ENCODE data around the gene SCGB3A2.

SCGB3A2 gene

DNA sequence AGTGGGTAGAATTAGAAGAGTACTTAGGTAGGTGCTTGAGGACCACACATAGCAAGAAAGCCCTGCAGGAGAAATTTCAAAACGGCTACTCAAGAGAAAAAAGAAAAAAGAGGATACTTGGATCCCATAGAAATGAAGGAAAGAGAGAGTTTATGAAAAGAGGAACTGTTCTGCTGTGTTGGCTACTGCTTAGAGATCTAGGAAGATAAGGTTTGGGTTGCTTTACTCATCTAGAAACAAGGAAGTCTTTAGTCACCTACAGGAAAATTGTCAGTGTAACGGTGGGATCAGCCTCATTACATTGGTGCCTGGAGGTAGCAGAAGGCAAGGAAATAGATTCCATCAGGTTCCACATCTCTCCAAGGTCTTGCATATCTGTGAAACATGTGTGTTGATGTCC lies 42.6 kb downstream of the SCGB3A2 start:
- Histone ChIP-seq H3K9me3 (ENCODE audit: severe bottlenecking) (no peaks in the 10 kb centered on the region), H3K4me3 (ENCODE audit: low read depth, low read length) (no peak overlapping the region), H3K27me3 (ENCODE audit: insufficient read depth, low read depth, severe bottlenecking) (no peaks in the 10 kb centered on the region), H3K36me3 (no peaks in the 10 kb centered on the region), H3K27ac (no peak overlapping the region)
- TF ChIP-seq, protein P1, sequence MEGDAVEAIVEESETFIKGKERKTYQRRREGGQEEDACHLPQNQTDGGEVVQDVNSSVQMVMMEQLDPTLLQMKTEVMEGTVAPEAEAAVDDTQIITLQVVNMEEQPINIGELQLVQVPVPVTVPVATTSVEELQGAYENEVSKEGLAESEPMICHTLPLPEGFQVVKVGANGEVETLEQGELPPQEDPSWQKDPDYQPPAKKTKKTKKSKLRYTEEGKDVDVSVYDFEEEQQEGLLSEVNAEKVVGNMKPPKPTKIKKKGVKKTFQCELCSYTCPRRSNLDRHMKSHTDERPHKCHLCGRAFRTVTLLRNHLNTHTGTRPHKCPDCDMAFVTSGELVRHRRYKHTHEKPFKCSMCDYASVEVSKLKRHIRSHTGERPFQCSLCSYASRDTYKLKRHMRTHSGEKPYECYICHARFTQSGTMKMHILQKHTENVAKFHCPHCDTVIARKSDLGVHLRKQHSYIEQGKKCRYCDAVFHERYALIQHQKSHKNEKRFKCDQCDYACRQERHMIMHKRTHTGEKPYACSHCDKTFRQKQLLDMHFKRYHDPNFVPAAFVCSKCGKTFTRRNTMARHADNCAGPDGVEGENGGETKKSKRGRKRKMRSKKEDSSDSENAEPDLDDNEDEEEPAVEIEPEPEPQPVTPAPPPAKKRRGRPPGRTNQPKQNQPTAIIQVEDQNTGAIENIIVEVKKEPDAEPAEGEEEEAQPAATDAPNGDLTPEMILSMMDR (IDR thresholded peaks at IDR 0.05; ENCODE audit: low read depth, low read length), result no peak
- no peak for DNase-seq

DNA sequence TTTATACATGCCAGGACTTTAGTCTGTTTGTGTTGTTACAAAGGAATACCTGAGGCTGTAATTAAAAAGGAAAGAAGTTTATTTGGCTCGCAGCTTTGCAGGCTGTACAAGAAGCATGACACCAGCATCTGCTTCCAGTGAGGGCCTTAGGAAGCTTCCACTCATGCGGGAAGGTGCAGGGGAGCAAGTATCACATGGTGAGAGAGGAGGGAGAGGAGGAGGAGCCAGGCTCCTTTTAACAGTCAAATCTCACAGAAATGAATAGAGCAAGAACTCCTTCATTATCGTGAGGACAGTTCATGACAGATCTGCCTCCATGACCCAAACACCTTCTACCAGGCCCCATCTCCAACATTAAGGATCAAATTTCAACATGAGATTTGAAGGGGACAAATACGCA lies 46.5 kb downstream of the SCGB3A2 start:
- H3K27me3 ChIP-seq (ENCODE audit: insufficient read depth, low read depth, severe bottlenecking), result no peaks in the 10 kb centered on the region
- no peak for DNase-seq
- TF ChIP-seq, protein P1 (IDR thresholded peaks at IDR 0.05; ENCODE audit: low read depth, low read length), result no peak
- no peaks in the 10 kb centered on the region for H3K9me3 ChIP-seq (ENCODE audit: severe bottlenecking)
- no peak overlapping the region for H3K4me3 ChIP-seq (ENCODE audit: low read depth, low read length)
- H3K36me3 ChIP-seq, result no peaks in the 10 kb centered on the region
- H3K27ac ChIP-seq, result no peak overlapping the region

DNA sequence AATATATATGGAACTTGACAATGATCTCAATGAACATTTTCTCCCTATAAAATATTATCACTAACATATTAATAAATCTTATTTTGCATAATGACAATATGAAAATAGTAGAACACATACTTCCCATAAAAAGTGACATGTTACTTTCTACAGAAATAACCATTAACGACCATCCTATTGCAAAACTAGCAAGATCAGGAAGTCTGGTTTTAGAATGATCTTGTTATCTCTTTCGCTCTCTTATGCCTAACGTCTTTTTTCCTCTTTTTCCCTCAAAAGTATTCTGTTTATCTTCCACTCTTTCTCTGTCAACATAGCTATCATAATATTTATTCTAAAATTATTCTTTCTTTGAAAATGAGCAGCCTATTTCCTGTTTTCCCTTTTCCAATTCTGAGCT lies 49.4 kb downstream of the SCGB3A2 start:
- H3K27me3 ChIP-seq (ENCODE audit: insufficient read depth, low read depth, severe bottlenecking), result no peaks in the 10 kb centered on the region
- DNase-seq, result no peak
- H3K4me3 ChIP-seq (ENCODE audit: low read depth, low read length), result no peak overlapping the region
- no peak overlapping the region for H3K27ac ChIP-seq
- no peaks in the 10 kb centered on the region for H3K9me3 ChIP-seq (ENCODE audit: severe bottlenecking)
- TF ChIP-seq, protein P1 (IDR thresholded peaks at IDR 0.05; ENCODE audit: low read depth, low read length), result no peak
- H3K36me3 ChIP-seq, result no peaks in the 10 kb centered on the region

GRCh38 chr5:147930769-147931168 lies 52.3 kb downstream of the SCGB3A2 start:
- Histone ChIP-seq H3K27ac (no peak overlapping the region), H3K4me3 (ENCODE audit: low read depth, low read length) (no peak overlapping the region), H3K9me3 (ENCODE audit: severe bottlenecking) (no peaks in the 10 kb centered on the region), H3K36me3 (no peaks in the 10 kb centered on the region), H3K27me3 (ENCODE audit: insufficient read depth, low read depth, severe bottlenecking) (no peaks in the 10 kb centered on the region)
- TF ChIP-seq, protein P1 (IDR thresholded peaks at IDR 0.05; ENCODE audit: low read depth, low read length), result no peak
- no peak for DNase-seq

Data from WERI-Rb-1 (cell line).